Posterior vena cava (tissue), 2 donors: ENCODE data around the gene MADCAM1. TPM values are rescaled to one million over a fixed set of nuclear protein-coding genes. Genes with fewer than 3 reads are reported as not detected.

Experiments used
- DNase-seq: peaks from one replicate; pipeline ENCODE4 v3.0.0-alpha.2; 2020; ENCODE audit warnings: low spot score
- intact Hi-C, 2 donors: fragments of 100-400 bp; cut with DNase I; formaldehyde crosslinking; loops; one replicate each; pipeline versions ENCODE4 v1.14.1 to v1.14.2; 2022 to 2023
- total RNA-seq, 2 donors: library from RNA; stranded (reverse); fragmentation: NEBNext Ultra II Directional; extraction: Animal tissue kit (Norgen Biotek cat#: 25700); gene quantifications; one replicate each; pipeline ENCODE4 v1.2.1, GENCODE V29; 2021
- donor health status: DM: yes; HTN: yes; CAD: no.
- donor health status: DM: yes; HTN: yes; CAD: no.

Gene MADCAM1
- total RNA-seq, 2 donors from 2014 or later, result 0.42 TPM; not detected in 1

- no peak for DNase-seq
- intact Hi-C loops, result no loop called here
Observed at GRCh38 chr19:498977-499623, 2.8 kb downstream of the MADCAM1 start.

- no peak for DNase-seq
- intact Hi-C loops, result no loop called here
Observed at GRCh38 chr19:501646-502045, 5.4 kb downstream of the MADCAM1 start.

GRCh38 chr19:504616-505015 is 8.3 kb downstream of the MADCAM1 start:
- no peak for DNase-seq
- intact Hi-C loops, result no loop called here

- peak; percentile 99 for DNase-seq
- intact Hi-C loops, result no loop called here
Observed at GRCh38 chr19:506404-507285, 10.4 kb downstream of the MADCAM1 start.

GRCh38 chr19:507286-508203 is 11.3 kb downstream of the MADCAM1 start, which contains the start of gene TPGS1:
TSS of gene TPGS1 (plus strand) at chr19:507497. CDS start at chr19:507507, 10 bp downstream.
- intact Hi-C loops, result no loop called here
- peak; percentile 98 for DNase-seq

GRCh38 chr19:508204-509150 is 12.2 kb downstream of the MADCAM1 start:
- no peak for DNase-seq
- intact Hi-C loops, result no loop called here

GRCh38 chr19:510606-511100 is 14.4 kb downstream of the MADCAM1 start:
- intact Hi-C loops, result no loop called here
- peak; percentile 95 for DNase-seq

- intact Hi-C loops, result no loop called here
- DNase-seq, result no peak
Observed at GRCh38 chr19:511101-511851, 15.0 kb downstream of the MADCAM1 start.

- no peak for DNase-seq
- intact Hi-C loops, result no loop called here
Observed at GRCh38 chr19:512547-513365, 16.5 kb downstream of the MADCAM1 start.

- DNase-seq, result no peak
- intact Hi-C loops, result no loop called here
Observed at GRCh38 chr19:513368-514165, 17.3 kb downstream of the MADCAM1 start.

GRCh38 chr19:514166-514663 is 17.9 kb downstream of the MADCAM1 start:
- no peak for DNase-seq
- intact Hi-C loops, result no loop called here

GRCh38 chr19:517721-518597 is 21.7 kb downstream of the MADCAM1 start:
- intact Hi-C loops, result no loop called here
- no peak for DNase-seq

- DNase-seq, result no peak
- intact Hi-C loops, result no loop called here
Observed at GRCh38 chr19:518598-519231, 22.4 kb downstream of the MADCAM1 start.

- intact Hi-C loops, result no loop called here
- DNase-seq, result no peak
Observed at GRCh38 chr19:519449-519865, 23.2 kb downstream of the MADCAM1 start.
